Fibroblast of pulmonary artery (primary cell): ENCODE data around the gene NLN.

Experiments used
- DNase-seq: peaks from one replicate; pipeline ENCODE4 v3.0.0-alpha.2; 2010; ENCODE audit warnings: low read depth
- H3K4me3 ChIP-seq: replicated peaks from 2 replicates; pipeline ENCODE4 v1.5.1; 2011; ENCODE audit warnings: low read depth, mild to moderate bottlenecking, control low read depth, low read length, moderate library complexity
- TF ChIP-seq, protein P1 (sequence below): IDR thresholded peaks from 2 replicates; pipeline ENCODE4 v1.5.1; 2011; ENCODE audit warnings: mild to moderate bottlenecking, control low read depth, low read length, inconsistent platforms; ENCODE audit errors: missing control alignments

NLN gene

DNA sequence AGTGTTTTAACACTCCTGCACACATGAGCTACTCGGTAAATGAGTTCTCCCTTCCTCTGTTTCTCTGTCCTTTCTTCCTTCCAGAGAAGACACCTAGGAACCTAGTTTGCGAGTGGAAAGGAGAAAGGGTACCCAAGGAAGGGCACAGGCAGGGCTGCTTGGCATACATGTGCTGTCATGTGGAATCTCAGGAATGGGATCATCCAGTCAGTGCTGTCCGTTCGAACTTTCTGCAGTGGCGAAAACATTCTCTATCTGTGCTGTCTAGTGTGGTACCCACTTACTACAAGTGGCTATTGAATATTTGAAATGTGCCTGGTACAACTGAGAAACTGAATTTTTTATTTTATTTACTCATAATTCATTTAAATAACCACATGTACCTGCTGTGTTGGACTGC, 28.0 kb downstream of the NLN start:
- no peak for DNase-seq
- TF ChIP-seq, protein P1, sequence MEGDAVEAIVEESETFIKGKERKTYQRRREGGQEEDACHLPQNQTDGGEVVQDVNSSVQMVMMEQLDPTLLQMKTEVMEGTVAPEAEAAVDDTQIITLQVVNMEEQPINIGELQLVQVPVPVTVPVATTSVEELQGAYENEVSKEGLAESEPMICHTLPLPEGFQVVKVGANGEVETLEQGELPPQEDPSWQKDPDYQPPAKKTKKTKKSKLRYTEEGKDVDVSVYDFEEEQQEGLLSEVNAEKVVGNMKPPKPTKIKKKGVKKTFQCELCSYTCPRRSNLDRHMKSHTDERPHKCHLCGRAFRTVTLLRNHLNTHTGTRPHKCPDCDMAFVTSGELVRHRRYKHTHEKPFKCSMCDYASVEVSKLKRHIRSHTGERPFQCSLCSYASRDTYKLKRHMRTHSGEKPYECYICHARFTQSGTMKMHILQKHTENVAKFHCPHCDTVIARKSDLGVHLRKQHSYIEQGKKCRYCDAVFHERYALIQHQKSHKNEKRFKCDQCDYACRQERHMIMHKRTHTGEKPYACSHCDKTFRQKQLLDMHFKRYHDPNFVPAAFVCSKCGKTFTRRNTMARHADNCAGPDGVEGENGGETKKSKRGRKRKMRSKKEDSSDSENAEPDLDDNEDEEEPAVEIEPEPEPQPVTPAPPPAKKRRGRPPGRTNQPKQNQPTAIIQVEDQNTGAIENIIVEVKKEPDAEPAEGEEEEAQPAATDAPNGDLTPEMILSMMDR: no peak
- H3K4me3 ChIP-seq: no peak overlapping the region

DNA sequence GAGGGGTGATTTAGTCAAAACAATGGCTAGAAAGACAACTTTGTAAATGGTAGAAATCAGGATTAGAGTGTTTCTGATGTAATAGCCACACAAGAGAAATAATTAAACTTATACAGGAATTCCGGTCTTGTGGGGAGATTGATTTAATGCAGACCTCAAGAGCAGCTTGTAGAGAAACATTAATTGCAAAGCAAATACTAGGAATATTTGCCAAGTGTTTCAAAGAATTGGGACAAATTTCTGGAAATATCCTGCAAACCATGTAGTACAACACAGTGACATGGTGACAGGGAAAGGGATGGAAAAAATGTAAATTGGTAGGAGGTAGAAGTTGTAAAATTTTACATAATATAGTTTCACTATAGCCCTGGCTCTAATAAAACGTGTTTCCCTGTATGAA, 28.9 kb downstream of the NLN start:
- DNase-seq: no peak
- TF ChIP-seq, protein P1: no peak

DNA sequence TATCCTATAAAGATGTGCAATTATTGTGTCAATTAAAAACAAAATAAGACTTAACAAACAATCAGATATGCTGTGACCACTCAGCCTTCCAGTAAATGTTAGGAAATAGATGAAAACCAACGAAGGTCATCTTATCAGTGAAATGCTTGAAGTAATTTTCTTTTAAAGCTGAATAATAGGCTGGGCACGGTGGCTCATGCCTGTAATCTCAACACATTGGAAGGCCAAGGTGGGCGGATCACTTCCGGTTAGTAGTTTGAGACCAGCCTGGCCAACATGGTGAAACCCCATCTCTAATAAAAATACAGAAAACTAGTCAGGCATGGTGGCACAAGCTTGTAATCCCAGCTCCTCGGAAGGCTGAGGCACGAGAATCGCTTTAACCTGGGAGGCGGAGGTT, 31.2 kb downstream of the NLN start:
- DNase-seq: peak; percentile 22
- no peak overlapping the region for H3K4me3 ChIP-seq
- TF ChIP-seq, protein P1: no peak

More for the DNA sequence above, 28.9 kb downstream of the NLN start:
- H3K4me3 ChIP-seq: no peak overlapping the region

DNA sequence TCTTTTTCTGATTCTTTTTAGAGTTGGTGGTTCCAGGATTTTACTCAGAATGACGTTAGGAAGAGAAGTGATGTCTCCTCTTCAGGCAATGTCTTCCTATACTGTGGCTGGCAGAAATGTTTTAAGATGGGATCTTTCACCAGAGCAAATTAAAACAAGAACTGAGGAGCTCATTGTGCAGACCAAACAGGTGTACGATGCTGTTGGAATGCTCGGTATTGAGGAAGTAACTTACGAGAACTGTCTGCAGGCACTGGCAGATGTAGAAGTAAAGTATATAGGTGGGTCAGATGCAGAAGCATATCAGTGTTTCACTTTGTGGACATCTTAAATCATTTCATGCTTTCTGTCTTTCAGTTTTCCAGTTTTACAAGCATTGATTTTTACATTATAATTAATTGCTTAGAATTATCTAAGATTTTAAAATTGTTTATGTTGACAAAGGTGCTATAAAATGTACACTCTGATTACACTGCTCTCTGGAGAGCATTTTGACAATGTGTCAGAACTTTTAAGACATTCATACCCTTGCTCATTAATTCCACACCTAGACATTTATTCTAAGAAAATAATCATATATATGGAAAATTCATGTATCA, 36.6 kb downstream of the NLN start:
- no peak for DNase-seq
- TF ChIP-seq, protein P1: no peak
- no peak overlapping the region for H3K4me3 ChIP-seq

DNA sequence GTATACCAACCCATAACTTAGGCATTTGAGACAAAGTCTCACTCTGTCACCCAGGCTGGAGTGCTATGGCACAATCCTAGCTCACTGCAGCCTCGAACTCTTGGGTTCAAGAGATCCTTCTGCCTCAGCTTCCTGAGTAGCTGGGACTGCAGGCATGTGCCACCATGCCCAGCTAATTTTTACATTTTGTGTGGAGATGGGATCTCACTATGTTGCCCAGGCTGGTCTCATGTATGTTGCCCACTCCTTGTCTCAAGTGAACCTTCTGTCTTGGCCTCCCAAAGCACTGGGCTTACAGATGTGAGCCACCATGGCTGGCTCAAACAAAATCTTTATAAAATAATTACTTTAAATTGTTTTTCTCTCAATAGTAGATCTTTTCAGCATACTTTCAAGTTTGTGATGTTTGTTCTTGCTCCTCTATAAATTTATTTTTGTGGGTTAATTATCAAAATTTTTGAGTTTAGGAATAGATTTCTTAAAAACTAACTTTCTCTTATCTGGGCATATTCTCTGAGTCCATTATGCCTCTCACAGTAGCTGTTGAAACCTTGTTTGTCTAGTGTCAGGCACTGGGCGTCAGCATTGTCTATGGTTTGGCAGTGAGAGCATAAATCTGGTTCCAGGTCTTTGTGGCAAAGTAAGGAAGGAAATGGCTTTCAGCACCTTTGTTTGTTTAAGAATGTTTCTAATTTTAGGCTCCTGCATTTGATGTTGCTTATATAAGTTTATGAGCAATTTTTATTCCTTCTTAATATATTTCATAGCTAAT, 38.7 kb downstream of the NLN start:
- TF ChIP-seq, protein P1: peak; percentile 36
- DNase-seq: peak; percentile 87
- H3K4me3 ChIP-seq: no peak overlapping the region

DNA sequence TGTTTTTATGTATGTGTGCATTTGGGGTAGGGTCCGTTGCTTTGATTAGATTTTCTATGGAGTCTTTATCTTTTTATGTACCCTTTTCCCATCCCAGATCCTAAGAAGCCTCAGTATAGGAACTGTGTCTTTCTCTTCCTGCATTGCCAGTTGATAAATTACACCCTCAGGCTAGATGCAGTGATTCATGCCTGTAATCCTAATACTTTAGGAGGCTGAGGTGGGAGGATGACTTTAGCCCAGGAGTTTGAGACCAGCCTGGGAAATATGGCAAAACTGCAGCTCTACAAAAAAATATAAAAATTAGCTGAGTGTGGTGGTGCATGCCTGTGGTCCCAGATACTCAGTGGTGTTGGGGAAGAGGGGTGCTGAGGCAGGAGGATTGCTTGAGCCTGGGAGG, 40.2 kb downstream of the NLN start:
- DNase-seq: no peak
- no peak overlapping the region for H3K4me3 ChIP-seq
- TF ChIP-seq, protein P1: no peak
